Right renal cortex interstitium (tissue), 3 donors: ENCODE measurements around the gene CEP350. TPM values are rescaled to one million over a fixed set of nuclear protein-coding genes. Genes with fewer than 3 reads are reported as not detected.

Experiments
- DNase-seq, 3 donors: peaks; one replicate each; pipeline ENCODE4 v3.0.0-alpha.2; 2013; ENCODE audit warnings: low read depth in 3 of 3, low spot score in 2 of 3
- polyA plus RNA-seq, 3 donors: library from polyadenylated mRNA; unstranded; fragments of 120-200 nt; gene quantifications; one replicate each; pipeline ENCODE4 v1.2.1, GENCODE V29; 2013; ENCODE audit not compliant: insufficient read length in 3 of 3

The CEP350 gene
- polyA plus RNA-seq, 3 donors, result 29.7 to 32.3 (median 32.1) TPM

- no peak for DNase-seq
Measured at GRCh38 chr1:180153032-180153431, 198.4 kb downstream of the CEP350 start.

- peak in 1 of 3 donors; percentile 1 for DNase-seq
Measured at GRCh38 chr1:180154003-180154324, 199.4 kb downstream of the CEP350 start.

GRCh38 chr1:180154325-180155181 is 199.9 kb downstream of the CEP350 start, which contains the start of gene QSOX1:
QSOX1 (plus strand) TSS chr1:180154869; CDS start chr1:180154908, 39 bp downstream.
- peak; percentile 67 to 76 (median 70) for DNase-seq

- peak in 1 of 3 donors; percentile 4 for DNase-seq
Measured at GRCh38 chr1:180155182-180155682, 200.6 kb downstream of the CEP350 start.

- no peak for DNase-seq
Measured at GRCh38 chr1:180156201-180156600, 201.6 kb downstream of the CEP350 start.

- no peak for DNase-seq
Measured at GRCh38 chr1:180156631-180157091, 202.1 kb downstream of the CEP350 start.

GRCh38 chr1:180157108-180157507 is 202.5 kb downstream of the CEP350 start:
- DNase-seq, result no peak

- DNase-seq, result no peak
Measured at GRCh38 chr1:180157576-180158057, 203.0 kb downstream of the CEP350 start.

- DNase-seq, result no peak
Measured at GRCh38 chr1:180158149-180159147, 203.8 kb downstream of the CEP350 start.

GRCh38 chr1:180160357-180160756 is 205.7 kb downstream of the CEP350 start:
- no peak for DNase-seq

- no peak for DNase-seq
Measured at GRCh38 chr1:180163041-180163440, 208.4 kb downstream of the CEP350 start.

Other genes starting within 250 kb of the CEP350 start
- gene FAM163A, start 211.5 kb upstream of the CEP350 start, polyA plus RNA-seq, result under 1 TPM; 0.59 to 0.85 (median 0.71) TPM
- 10 to 100 TPM; 28.6 to 34.7 (median 31.8) TPM for gene TOR1AIP2, start 77.0 kb upstream of the CEP350 start, polyA plus RNA-seq
- gene TOR1AIP1, start 72.5 kb upstream of the CEP350 start, polyA plus RNA-seq, result 10 to 100 TPM; 55.8 to 60.8 (median 60.8) TPM
- gene QSOX1, start 200.1 kb downstream of the CEP350 start, polyA plus RNA-seq, result 10 to 100 TPM; 49.6 to 67.3 (median 56.4) TPM